IMR-90 (cell line): Measurements from ENCODE around the gene NUBP1.

Source experiments
- POLR2A ChIP-seq: IDR thresholded peaks from 2 replicates; pipeline ENCODE4 v1.6.1; 2012; ENCODE audit warnings: mild to moderate bottlenecking, low read depth, low read length
- SMC3 ChIP-seq: fragments of 150-350 bp; IDR thresholded peaks from 2 replicates; pipeline ENCODE4 v1.6.1; 2016; ENCODE audit warnings: low read depth, mild to moderate bottlenecking, antibody characterized with exemption, low read length, moderate library complexity
- TF ChIP-seq, protein P1 (sequence below): conservative IDR thresholded peaks from 2 replicates; pipeline ENCODE4 v1.5.1; 2012; ENCODE audit warnings: mild to moderate bottlenecking, low read depth, low read length, improper control_type of control experiment

DNA sequence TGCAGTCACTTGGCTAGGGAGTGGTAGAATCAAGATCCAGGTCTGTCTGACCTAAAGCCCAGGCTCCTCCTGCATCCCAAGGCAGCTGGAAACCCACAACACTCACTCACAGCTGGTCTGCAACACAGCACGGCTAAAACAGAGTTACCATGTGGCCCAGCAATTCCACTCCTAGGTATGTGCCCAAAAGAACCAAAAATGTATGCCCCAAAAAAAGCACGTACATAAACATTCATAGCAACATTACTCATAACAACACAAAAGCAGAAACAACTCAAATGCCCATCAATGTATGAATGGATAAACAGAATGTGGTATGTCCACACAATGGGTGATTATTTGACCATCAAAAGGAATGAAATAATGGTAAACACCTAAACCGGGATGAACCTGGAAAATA is 66.1 kb downstream of the NUBP1 start:
- no peak for TF ChIP-seq POLR2A
- TF ChIP-seq SMC3: no peak
- TF ChIP-seq, protein P1, sequence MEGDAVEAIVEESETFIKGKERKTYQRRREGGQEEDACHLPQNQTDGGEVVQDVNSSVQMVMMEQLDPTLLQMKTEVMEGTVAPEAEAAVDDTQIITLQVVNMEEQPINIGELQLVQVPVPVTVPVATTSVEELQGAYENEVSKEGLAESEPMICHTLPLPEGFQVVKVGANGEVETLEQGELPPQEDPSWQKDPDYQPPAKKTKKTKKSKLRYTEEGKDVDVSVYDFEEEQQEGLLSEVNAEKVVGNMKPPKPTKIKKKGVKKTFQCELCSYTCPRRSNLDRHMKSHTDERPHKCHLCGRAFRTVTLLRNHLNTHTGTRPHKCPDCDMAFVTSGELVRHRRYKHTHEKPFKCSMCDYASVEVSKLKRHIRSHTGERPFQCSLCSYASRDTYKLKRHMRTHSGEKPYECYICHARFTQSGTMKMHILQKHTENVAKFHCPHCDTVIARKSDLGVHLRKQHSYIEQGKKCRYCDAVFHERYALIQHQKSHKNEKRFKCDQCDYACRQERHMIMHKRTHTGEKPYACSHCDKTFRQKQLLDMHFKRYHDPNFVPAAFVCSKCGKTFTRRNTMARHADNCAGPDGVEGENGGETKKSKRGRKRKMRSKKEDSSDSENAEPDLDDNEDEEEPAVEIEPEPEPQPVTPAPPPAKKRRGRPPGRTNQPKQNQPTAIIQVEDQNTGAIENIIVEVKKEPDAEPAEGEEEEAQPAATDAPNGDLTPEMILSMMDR: no peak
